HEK293T (cell line): ENCODE measurements around the gene ZSWIM5.
"Not testable (repeated sequence)": the region's sequence is repeated elsewhere in the genome, so short reads cannot be mapped to it uniquely, and the experiment has no call there.

Experiments used
- CTCF ChIA-PET: fragments of 350-600 bp; formaldehyde crosslinking; extraction: SDS; loops from one replicate; lab custom pipeline; 2021; ENCODE audit warnings: antibody characterized with exemption, inconsistent platforms; lab: Yijun Ruan, JAX
- POLR2A ChIA-PET: fragments of 350-600 bp; formaldehyde crosslinking; extraction: SDS; loops from one replicate; lab custom pipeline; 2020; ENCODE audit warnings: antibody characterized with exemption, inconsistent platforms; lab: Yijun Ruan, JAX
- DNase-seq: peaks from one replicate; pipeline ENCODE4 v3.0.0; 2012; ENCODE audit warnings: mixed read lengths; ENCODE audit errors: extremely low spot score
- ARNT ChIP-seq: fragments of 450-650 bp; IDR thresholded peaks from 2 replicates; pipeline ENCODE4 v1.6.1; 2017; ENCODE audit warnings: mild to moderate bottlenecking
- BHLHE40 ChIP-seq: fragments of 450-650 bp; IDR thresholded peaks from 2 replicates; pipeline ENCODE4 v1.6.1; 2016; ENCODE audit warnings: mild to moderate bottlenecking, moderate library complexity, borderline replicate concordance
- CTBP1 ChIP-seq: fragments of 450-650 bp; IDR thresholded peaks from 2 replicates; pipeline ENCODE4 v1.6.1; 2016; ENCODE audit warnings: borderline replicate concordance
- ELF4 ChIP-seq: fragments of 450-650 bp; IDR thresholded peaks from 2 replicates; pipeline ENCODE4 v1.6.1; 2017; ENCODE audit warnings: antibody characterized with exemption
- FOXA1 ChIP-seq: fragments of 450-650 bp; IDR thresholded peaks from 2 replicates; pipeline ENCODE4 v1.6.1; 2016; ENCODE audit warnings: mild to moderate bottlenecking
- FOXK2 ChIP-seq: fragments of 450-650 bp; IDR thresholded peaks from 2 replicates; pipeline ENCODE4 v1.6.1; 2016; ENCODE audit warnings: mild to moderate bottlenecking
- FOXM1 ChIP-seq: fragments of 450-650 bp; IDR thresholded peaks from 2 replicates; pipeline ENCODE4 v1.6.1; 2017; ENCODE audit warnings: mild to moderate bottlenecking, borderline replicate concordance
- HDGF ChIP-seq: fragments of 450-650 bp; IDR thresholded peaks from 2 replicates; pipeline ENCODE4 v1.6.1; 2017; ENCODE audit warnings: antibody characterized with exemption, borderline replicate concordance
- L3MBTL2 ChIP-seq: fragments of 450-650 bp; conservative IDR thresholded peaks from 2 replicates; pipeline ENCODE4 v1.6.1; 2016; ENCODE audit warnings: mild to moderate bottlenecking
- LEF1 ChIP-seq: fragments of 450-650 bp; IDR thresholded peaks from 2 replicates; pipeline ENCODE4 v1.6.1; 2017; ENCODE audit warnings: mild to moderate bottlenecking, borderline replicate concordance
- NFRKB ChIP-seq: fragments of 450-650 bp; IDR thresholded peaks from 2 replicates; pipeline ENCODE4 v1.6.1; 2016; ENCODE audit warnings: mild to moderate bottlenecking, moderate library complexity
- SP1 ChIP-seq: fragments of 450-650 bp; IDR thresholded peaks from 2 replicates; pipeline ENCODE4 v1.6.1; 2017
- SUZ12 ChIP-seq: fragments of 450-650 bp; IDR thresholded peaks from 2 replicates; pipeline ENCODE4 v1.6.1; 2016; ENCODE audit warnings: mild to moderate bottlenecking
- TARDBP ChIP-seq: fragments of 450-650 bp; IDR thresholded peaks from 2 replicates; pipeline ENCODE4 v1.6.1; 2016
- ZNF384 ChIP-seq: fragments of 450-650 bp; IDR thresholded peaks from 2 replicates; pipeline ENCODE4 v1.6.1; 2016
- TF ChIP-seq, protein P1 (sequence below): fragments of 450-650 bp; IDR thresholded peaks from 2 replicates; pipeline ENCODE4 v1.6.1; 2016

The ZSWIM5 gene

DNA sequence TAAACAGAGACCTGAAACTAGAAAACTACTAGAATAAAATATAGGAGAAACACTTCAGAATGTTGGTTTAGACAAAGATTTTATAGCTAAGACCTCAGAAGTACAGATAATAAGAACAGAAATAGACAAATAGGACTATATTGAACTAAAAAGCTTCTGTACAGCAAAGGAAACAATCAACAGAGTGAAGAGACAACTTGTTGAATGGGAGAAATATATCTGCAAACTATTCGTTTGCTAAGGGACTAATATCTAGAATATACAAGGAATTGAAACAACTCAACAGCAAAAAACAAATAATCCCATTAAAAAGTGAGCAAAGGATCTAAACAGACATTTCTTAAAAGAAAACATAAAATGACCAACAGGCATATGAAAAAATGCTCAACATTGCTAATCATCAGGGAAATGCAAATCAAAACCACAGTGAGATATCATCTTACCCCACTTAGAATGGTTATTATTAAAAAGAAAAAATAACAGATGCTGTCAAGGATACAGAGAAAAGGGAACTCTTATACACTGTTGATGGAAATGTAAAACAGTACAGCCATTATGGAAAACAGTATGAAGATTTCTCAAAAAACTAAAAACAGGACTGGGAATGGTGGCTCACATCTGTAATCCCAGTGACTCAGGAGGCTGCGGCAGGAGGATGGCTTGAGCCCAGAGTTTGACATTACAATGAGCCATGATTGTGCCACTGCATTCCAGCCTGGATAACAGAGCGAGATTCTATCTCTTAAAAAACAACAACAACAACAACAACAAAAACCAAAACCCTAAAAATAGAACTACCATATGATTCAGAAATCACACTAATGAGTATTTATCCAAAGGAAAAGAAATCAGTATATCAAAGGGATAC is 37.3 kb upstream of the ZSWIM5 start:
- POLR2A ChIA-PET, result no interaction called here
- DNase-seq, result no peak
- CTCF ChIA-PET, result no interaction called here
- TF ChIP-seq FOXM1 (no peak), SP1 (no peak)

DNA sequence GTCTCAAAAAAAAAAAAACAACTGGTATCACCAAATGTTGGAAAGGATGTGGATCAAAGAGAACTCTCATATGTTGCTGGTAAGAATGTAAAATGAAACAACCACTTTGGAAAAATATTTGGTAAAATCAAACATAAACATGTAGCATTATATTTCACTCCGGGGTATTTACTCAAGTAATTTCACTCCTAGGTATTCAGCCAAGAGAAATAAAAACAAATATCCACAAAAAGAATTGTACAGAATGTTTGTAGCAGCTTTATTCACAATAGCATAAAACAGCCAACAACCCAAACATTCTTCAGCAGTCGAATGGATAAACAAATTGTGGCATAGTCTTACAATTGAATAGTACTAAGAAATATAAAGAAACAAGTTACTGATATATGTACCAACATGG is 32.4 kb upstream of the ZSWIM5 start:
- CTCF ChIA-PET, result no interaction called here
- POLR2A ChIA-PET, result no interaction called here
- TF ChIP-seq ELF4 (no peak), FOXM1 (no peak), HDGF (no peak), SP1 (no peak), FOXK2 (no peak), NFRKB (no peak), ZNF384 (no peak), TARDBP (no peak), LEF1 (no peak)
- no peak for DNase-seq

DNA sequence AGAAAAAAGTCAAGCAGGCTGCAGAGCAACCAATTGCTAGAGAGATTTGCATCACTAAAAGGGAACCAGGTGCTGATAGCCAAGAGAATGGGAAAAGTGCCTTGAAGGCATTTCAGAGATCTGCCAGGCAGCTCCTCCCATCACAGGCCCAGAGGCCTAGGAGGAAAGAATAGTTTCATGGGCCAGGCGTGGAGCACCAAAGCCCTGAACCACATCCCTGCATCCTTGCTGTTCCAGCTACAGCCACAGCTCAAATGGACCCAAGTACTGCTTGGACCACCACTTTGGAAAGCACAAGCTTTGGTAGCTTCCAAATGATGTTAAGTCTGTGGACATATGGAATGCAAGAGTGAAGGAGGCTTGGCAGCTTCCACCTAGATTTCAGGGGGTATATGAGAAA is 29.7 kb upstream of the ZSWIM5 start:
- ChIA-PET CTCF (no interaction called here), POLR2A (no interaction called here)
- TF ChIP-seq FOXM1 (no peak), ARNT (no peak), SUZ12 (no peak), CTBP1 (no peak), NFRKB (no peak), FOXA1 (no peak), TARDBP (no peak), BHLHE40 (no peak), SP1 (no peak), HDGF (no peak), LEF1 (no peak), L3MBTL2 (no peak), ZNF384 (no peak), FOXK2 (no peak), ELF4 (no peak)
- TF ChIP-seq, protein P1, sequence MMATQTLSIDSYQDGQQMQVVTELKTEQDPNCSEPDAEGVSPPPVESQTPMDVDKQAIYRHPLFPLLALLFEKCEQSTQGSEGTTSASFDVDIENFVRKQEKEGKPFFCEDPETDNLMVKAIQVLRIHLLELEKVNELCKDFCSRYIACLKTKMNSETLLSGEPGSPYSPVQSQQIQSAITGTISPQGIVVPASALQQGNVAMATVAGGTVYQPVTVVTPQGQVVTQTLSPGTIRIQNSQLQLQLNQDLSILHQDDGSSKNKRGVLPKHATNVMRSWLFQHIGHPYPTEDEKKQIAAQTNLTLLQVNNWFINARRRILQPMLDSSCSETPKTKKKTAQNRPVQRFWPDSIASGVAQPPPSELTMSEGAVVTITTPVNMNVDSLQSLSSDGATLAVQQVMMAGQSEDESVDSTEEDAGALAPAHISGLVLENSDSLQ, result no peak
- no peak for DNase-seq

DNA sequence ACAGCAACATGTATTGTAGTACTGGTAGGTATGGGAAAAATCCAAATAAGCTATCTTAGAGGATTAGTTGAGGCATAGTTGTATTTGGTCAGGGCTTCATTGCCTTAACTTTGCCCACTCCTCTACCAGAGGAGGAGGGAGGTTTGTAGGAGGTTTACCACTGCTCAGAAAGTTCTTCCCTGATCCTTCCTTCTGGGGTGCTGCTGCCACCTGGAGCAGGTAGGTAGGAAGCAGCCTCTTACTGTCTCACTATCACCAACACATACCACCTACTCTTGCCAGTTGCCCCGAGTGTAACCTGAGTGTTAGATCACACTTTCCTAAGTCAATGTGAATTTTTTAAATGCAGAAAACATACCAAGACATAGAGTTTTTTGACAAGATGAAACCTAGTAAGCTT is 24.1 kb upstream of the ZSWIM5 start:
- POLR2A ChIA-PET, result no interaction called here
- no peak for DNase-seq
- CTCF ChIA-PET, result no interaction called here
- TF ChIP-seq CTBP1 (no peak), ARNT (no peak), HDGF (no peak), TARDBP (no peak), NFRKB (no peak), FOXA1 (no peak), BHLHE40 (no peak), FOXM1 (no peak), SP1 (no peak), LEF1 (no peak), ELF4 (no peak), SUZ12 (no peak), ZNF384 (no peak)
- TF ChIP-seq, protein P1, result no peak

DNA sequence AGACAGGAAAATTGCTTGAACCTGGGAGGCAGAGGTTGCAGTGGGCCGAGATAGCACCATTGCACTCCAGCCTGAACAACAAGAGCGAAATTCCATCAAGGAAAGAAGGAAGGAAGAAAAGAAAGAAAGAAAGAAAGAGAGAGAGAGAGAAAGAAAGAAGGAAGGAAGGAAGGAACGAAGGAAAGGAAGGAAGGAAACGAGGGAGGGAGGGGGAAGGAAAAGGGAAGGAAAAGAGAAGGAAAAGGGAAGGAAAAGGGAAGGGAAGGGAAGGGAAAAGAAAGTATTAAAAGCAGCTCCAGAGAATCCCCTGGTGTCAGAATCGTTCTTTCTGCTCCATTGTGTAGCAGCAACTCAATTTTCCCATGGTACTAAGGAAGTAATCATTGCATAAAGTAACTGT is 19.2 kb upstream of the ZSWIM5 start:
- DNase-seq, result no peak
- ChIA-PET POLR2A (no interaction called here), CTCF (no interaction called here)
- TF ChIP-seq LEF1, result no peak
- no peak for TF ChIP-seq FOXK2
- no peak for TF ChIP-seq TARDBP
- TF ChIP-seq ARNT, result no peak
- TF ChIP-seq, protein P1, result no peak
- TF ChIP-seq BHLHE40, result no peak

DNA sequence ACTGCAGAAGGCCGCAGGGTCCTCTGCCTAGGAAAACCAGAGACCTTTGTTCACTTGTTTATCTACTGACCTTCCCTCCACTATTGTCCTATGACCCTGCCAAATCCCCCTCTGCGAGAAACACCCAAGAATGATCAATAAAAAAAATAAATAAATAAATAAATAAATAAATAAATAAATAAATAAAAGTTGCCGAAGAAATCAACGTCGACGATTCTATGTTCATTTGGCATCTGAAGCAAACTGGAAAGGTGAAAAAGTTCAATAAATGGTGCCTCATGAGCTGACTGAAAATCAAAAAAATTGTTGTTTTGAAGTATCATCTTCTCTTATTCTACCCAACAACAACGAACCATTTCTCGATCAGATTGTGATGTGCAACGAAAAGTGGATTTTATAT is 17.3 kb upstream of the ZSWIM5 start:
- POLR2A ChIA-PET, CTCF ChIA-PET, DNase-seq: not testable (repeated sequence)

DNA sequence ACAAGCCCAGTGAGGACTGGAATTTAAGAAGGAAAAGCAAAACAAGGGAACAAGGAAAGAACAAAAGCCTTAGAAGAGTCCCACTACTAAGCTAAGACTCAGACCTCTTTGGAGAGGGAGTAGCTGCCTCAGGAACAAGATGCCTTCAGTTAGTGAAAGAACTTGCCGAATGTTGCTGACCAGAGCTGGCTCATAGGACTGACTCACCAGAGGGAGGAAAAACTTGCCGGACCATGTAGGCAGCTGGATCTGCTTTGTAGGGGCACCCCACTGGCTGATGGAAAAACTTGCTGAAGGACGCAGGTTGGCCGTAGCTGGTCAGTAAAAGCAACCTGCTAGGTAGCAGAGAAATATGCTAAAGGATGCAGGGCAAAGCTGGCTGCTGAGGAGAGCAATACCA is 15.3 kb upstream of the ZSWIM5 start:
- no peak for DNase-seq
- TF ChIP-seq ARNT (no peak), SP1 (no peak), LEF1 (no peak), L3MBTL2 (no peak), CTBP1 (no peak), TARDBP (no peak), FOXM1 (no peak), HDGF (no peak), FOXA1 (no peak)
- POLR2A ChIA-PET, result no interaction called here
- CTCF ChIA-PET, result no interaction called here
